UCSD-AML1 (cell line): Measurements from ENCODE around the gene E2F6.

Source experiments
- DNase-seq: peaks from one replicate; lab custom pipeline; 2025; ENCODE audit not compliant: unreplicated experiment; lab: John Stamatoyannopoulos, UW

E2F6 gene

DNA sequence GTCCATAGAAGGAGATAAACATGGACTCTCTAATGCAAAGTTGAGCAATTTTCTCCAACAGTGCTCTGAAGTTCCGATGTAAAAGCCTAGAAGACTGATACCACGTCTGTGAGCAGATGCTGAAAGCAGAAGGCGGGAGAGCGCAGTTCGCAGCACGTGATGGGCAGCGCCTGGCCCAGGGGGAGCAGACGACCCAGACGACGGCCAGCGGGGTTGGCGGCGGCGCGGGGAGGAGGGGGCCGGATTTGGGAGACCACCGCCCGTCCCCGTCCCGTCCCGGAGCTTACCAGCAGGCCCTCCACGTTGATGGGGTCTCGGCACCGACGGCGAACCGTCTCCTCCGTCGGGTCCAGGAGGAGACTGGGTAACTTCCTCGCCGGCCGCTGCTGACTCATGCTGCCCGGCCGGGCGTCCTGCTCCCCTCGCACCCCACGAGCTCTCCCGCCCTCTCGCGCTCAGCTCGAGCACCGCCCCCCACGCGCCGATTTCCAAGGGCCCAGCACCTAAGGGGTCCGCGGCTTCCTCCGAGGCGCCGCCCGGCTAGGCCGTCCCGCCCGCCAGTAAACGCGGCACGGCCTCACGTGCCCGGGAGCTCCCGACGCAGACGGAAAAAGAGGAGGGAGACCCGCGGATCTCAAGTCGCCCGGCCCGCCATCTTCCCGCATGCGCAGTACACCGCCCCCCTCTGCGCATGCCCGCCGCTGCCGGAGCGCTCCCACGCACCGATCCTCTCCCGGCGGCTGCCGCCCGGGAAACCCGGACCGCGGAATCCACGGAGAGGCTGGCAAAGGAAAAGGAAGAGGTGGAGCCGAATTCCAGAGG is at the start of gene E2F6:
Gene E2F6 (minus strand): TSS at position 677 of the 822 bp plus-strand sequence. CDS start 282 bp downstream, at position 395.
- peak; percentile 94 for DNase-seq

- no peak for DNase-seq
These were observed 49.6 kb upstream of the E2F6 start for GRCh38 chr2:11515490-11515981.

DNA sequence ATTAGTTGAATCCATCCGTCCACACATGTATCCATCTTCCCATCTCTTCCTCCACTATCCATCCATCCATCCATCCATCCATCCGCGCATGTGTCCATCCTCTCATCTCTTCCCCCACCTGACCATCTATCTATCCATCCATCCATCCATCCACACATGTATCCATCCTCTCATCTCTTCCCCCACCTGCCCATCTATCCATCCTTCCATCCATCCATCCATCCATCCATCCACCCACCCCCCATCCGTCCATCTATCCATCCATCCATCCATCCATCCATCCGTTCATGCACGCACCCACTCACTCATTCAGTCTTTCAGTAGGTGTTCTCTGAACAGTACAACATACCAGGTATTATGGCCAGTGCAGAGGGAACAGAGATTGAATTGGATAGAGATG is 48.9 kb upstream of the E2F6 start:
- no peak for DNase-seq

- DNase-seq, result no peak
These were observed 48.2 kb upstream of the E2F6 start for GRCh38 chr2:11514081-11514730.

GRCh38 chr2:11513319-11513718 is 47.4 kb upstream of the E2F6 start:
- DNase-seq, result no peak

GRCh38 chr2:11512431-11512830 is 46.5 kb upstream of the E2F6 start:
- no peak for DNase-seq

DNA sequence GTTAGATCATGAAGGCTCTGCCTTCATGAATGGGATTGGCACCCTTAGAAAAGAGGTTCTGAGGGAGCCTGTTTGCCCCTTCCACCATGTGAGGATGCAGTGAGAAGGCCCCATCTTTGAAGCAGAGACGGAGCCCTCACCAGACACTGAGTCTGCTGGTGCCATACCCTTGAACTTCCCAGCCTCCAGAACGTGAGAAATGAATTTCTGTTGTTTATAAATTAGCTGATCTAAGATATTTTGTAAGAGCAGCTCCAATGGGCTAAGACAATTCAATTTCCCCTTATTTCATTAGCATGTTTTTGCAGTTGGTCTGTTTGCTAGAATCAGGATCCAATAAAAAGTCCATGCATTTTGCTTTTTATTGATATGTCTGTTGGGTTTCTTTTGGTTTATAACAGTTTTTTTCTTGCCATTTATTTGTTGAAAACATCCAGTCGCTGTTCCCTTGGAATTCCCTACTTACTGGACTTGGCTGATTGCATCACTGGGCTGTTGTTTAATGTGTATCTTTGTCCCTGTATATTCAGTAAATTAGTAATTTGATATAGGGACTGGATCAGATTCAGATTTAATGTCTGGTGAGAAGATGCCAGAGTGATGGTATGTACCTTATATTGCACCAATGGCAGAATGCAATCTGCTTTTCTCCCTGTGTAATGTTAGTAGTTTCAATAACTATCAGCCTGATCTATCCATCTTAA is 43.8 kb upstream of the E2F6 start:
- DNase-seq, result no peak

GRCh38 chr2:11508279-11508678 is 42.3 kb upstream of the E2F6 start:
- no peak for DNase-seq

DNA sequence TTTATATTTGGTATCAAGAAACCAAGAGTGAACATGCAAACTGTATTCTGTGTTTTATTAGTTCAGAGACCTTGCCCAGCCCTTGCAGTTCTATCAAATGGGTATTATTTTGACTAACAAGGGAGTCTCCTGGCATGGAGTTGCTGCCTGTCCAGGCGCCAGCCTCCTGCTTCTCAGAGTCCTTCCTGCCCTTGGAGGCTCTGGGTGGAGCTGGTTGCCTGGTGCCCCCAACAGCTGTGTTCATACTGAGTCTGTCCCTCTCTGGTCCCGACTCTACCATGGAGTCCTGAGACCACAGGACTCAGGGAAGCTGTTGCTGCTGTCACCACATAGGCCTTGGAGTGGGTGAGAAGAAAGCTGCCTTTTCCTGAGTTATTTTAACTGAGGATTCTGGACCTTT is 41.6 kb upstream of the E2F6 start:
- no peak for DNase-seq

GRCh38 chr2:11506611-11506969 is 40.6 kb upstream of the E2F6 start:
- DNase-seq, result no peak

GRCh38 chr2:11505652-11506610 is 40.0 kb upstream of the E2F6 start:
- DNase-seq, result no peak

DNA sequence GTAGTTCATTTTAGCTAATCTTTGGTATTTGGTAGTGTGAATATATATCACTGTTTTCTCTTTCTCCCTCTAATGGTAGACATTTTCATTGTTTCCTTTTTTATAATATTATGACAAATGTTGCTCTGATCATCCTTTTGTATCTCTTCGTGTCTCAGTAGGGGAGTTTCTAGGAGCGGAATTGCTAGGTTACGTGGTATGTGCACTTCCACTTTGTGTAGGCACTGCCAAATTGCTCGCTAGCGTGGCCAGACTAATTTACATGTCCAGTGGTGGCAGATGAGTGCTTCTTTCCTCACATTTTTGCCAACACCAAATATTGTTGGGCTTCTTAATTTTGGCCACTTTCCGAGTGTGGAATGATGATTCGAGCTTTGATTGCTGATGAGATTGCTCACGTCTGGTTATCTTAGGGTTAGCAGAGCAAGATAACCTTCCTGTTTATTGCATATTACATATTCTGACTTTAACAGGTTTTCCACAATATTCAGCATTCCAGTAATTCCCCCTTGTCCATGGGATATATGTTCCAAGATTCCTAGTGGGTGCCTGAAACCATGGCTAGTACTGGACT is 37.5 kb upstream of the E2F6 start:
- no peak for DNase-seq

- no peak for DNase-seq
These were observed 36.9 kb upstream of the E2F6 start for GRCh38 chr2:11502740-11503292.

DNA sequence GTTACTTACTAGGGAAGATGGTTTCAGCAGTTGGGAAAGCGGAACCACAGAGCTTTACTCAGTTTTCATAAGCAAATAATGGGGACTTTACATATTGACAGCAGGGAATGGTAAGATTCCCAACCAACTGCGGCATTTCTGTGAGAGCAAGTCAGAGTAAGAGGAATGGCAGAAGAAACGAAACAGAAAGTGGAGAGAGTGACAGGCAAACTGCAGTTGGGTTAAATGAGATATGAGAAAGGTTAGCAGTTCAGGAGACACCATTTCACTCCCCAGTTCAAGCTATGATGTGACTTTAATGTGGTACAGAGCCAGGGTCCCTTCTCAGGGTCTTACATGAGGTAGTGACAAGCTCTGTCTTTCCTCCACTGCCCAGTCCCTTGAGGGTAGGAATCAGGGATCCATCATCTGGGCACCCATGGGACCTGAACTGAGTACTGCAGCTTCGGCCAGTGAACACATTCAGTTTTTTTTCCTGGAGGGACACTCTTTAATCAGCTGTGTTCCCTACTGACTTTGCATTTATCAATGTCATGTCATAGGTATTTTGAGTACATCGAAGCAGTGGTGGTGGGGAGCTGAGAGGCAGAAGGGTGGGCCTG is 34.8 kb upstream of the E2F6 start:
- DNase-seq, result no peak

DNA sequence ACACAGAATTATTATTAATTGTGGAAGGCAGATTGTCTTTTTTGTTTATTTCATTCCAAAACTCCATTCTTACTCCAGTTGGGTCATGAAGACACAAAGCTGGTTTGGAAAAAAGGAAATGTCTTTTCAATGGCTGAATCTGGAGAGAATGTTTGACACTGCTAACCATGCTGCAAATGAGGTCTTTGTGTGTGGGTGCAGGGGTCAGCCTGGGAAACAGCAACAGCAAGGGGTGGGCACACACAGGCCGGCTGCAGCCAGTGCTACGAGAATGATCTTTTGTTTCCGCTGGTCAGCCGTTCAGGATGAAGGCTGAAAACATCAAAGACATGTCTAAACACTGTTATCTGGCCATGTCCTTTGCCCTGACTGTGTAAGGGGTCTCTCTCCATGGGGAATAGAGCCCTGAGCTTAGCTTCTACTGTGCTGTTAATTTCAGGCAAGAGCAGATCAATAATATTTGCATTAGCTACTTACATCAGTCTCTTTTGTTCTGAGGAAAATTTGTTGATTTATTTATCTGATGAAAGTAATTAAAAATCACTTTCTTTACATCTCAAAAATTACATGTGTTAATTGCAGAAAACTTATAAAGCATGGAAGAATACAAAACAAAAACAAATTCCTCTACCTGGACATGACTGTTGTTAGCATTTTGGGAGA is 33.3 kb upstream of the E2F6 start:
- DNase-seq, result no peak

- no peak for DNase-seq
These were observed 32.6 kb upstream of the E2F6 start for GRCh38 chr2:11498543-11499034.

GRCh38 chr2:11495844-11496681 is 30.1 kb upstream of the E2F6 start:
- no peak for DNase-seq

DNA sequence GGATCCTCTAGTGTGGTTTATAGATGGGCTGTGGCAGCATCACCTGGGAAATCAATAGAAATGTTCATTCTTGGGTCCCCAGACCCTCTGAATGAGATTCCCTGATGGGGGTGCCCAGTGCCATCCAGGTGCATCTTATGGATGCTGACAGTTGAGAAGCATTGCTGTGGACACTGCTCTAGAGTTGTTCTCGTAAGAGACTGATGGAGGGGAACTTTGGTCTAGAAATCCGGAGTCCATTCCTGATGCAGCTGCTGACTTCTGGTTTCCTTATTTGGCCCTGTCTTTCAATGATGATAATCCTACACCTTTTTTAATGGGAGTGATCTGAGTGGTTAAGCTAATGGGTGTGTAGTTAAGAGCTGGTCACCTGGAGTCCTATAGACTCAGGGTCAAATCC is 28.3 kb upstream of the E2F6 start:
- no peak for DNase-seq
